Activated CD4-positive, CD25-positive, alpha-beta regulatory T cell treated with anti-CD3 and anti-CD28 coated beads, Interleukin-2, amount 50 U/mL, for 24 hours (primary cell): ENCODE measurements around the gene ORC1.

ENCODE experiments used
- ATAC-seq, 2 donors: fragments of 150-1000 bp; cut with Tn5 transposase; one replicate each; pipeline ENCODE4 v1.10.0; 2021; ENCODE audit warnings: mild to moderate bottlenecking in 1 of 2, moderate library complexity in 1 of 2

The ORC1 gene

GRCh38 chr1:52404116-52404974 lies at the start of gene ORC1, which contains the start of gene PRPF38A:
ORC1 (minus strand) TSS chr1:52404423; CDS start chr1:52402223, 2,200 bp downstream.
PRPF38A (plus strand) TSS chr1:52404602; CDS start chr1:52404750, 148 bp downstream.
- peak; percentile 94 for ATAC-seq

GRCh38 chr1:52444463-52444862 lies 40.2 kb upstream of the ORC1 start:
- no peak for ATAC-seq

GRCh38 chr1:52439976-52440375 lies 35.8 kb upstream of the ORC1 start:
- ATAC-seq, result no peak

GRCh38 chr1:52436817-52437216 lies 32.6 kb upstream of the ORC1 start:
- ATAC-seq, result no peak

- no peak for ATAC-seq
These were observed 31.4 kb upstream of the ORC1 start for GRCh38 chr1:52435650-52436049.

- no peak for ATAC-seq
These were observed 31.0 kb upstream of the ORC1 start for GRCh38 chr1:52435211-52435610.

- ATAC-seq, result no peak
These were observed 28.6 kb upstream of the ORC1 start for GRCh38 chr1:52432807-52433206.

GRCh38 chr1:52427152-52427551 lies 22.9 kb upstream of the ORC1 start:
- ATAC-seq, result no peak

- no peak for ATAC-seq
These were observed 22.1 kb upstream of the ORC1 start for GRCh38 chr1:52426371-52426770.

GRCh38 chr1:52424813-52425212 lies 20.6 kb upstream of the ORC1 start:
- ATAC-seq, result no peak

GRCh38 chr1:52424231-52424636 lies 20.0 kb upstream of the ORC1 start:
- ATAC-seq, result peak; percentile 78 to 82

- ATAC-seq, result peak; percentile 86 to 89
These were observed 19.5 kb upstream of the ORC1 start for GRCh38 chr1:52423771-52424170.

- no peak for ATAC-seq
These were observed 18.8 kb upstream of the ORC1 start for GRCh38 chr1:52423055-52423454.

- no peak for ATAC-seq
These were observed 16.5 kb upstream of the ORC1 start for GRCh38 chr1:52420713-52421112.

GRCh38 chr1:52416811-52417210 lies 12.6 kb upstream of the ORC1 start:
- no peak for ATAC-seq

GRCh38 chr1:52414942-52415341 lies 10.7 kb upstream of the ORC1 start:
- ATAC-seq, result no peak

GRCh38 chr1:52413410-52413989 lies 9.3 kb upstream of the ORC1 start:
- ATAC-seq, result no peak

GRCh38 chr1:52404975-52405338 lies 734 bp upstream of the ORC1 start:
- ATAC-seq, result no peak

GRCh38 chr1:52403566-52404115 lies 582 bp downstream of the ORC1 start:
- peak; percentile 57 to 65 for ATAC-seq

- no peak for ATAC-seq
These were observed 1.4 kb downstream of the ORC1 start for GRCh38 chr1:52402860-52403240.

GRCh38 chr1:52400131-52400530 lies 4.1 kb downstream of the ORC1 start:
- no peak for ATAC-seq

GRCh38 chr1:52399629-52400028 lies 4.6 kb downstream of the ORC1 start:
- ATAC-seq, result no peak

GRCh38 chr1:52393174-52393573 lies 11.0 kb downstream of the ORC1 start:
- no peak for ATAC-seq

- no peak for ATAC-seq
These were observed 17.8 kb downstream of the ORC1 start for GRCh38 chr1:52386458-52386857.
